ENCODE measurements around the gene TMEM184B. TPM values are rescaled to one million over a fixed set of nuclear protein-coding genes. Genes with fewer than 3 reads are reported as not detected.

The TMEM184B gene
- total and polyA plus RNA-seq, 10 of the 15 experiments (the other 5 are each of a cell fraction or from before 2014, with no cell fraction given), result 0.56 to 22.4 (median 7.9) TPM

GRCh38 chr22:38300946-38301345 lies 28.1 kb upstream of the TMEM184B start:
- no peak overlapping the region for H3K9ac ChIP-seq (ENCODE audit: control insufficient read depth, insufficient read depth, low read length)
- ChIA-PET POLR2A (no interaction called here), RAD21 (ENCODE audit: unreplicated experiment) (no interaction called here), SMC1A (ENCODE audit: uncharacterized antibody, unreplicated experiment) (no interaction called here), CTCF (interaction anchor here (0.6 kb wide), 1 partner anchor 14 kb away, joined by 3 read pairs; no protein-coding TSS in a partner anchor)
- DNase-seq (ENCODE audit: low read depth, low spot score), result no peak
- in situ Hi-C loops (cut with MboI) (no loop called here), intact Hi-C loops (cut with micrococcal nuclease; ENCODE audit: unreplicated experiment) (no loop called here)
- H3K4me1 ChIP-seq (ENCODE audit: control insufficient read depth, insufficient read depth, low read length), result peaks cover 21% of the 10 kb centered on the region
- BruUV-seq (replicated peaks), result no TSS peak
- H3K36me3 ChIP-seq (ENCODE audit: control insufficient read depth in 2 of 2, insufficient read depth in 2 of 2, low read length in 1 of 2), result peaks cover 35 to 56% of the 10 kb centered on the region in 2 experiments
- H3K4me2 ChIP-seq (ENCODE audit: control insufficient read depth, insufficient read depth), result no peak overlapping the region
- H3K9me3 ChIP-seq (replicated peaks; ENCODE audit: control insufficient read depth, insufficient read depth, low read length), result no peaks in the 10 kb centered on the region
- 96% methylated on average over 3 of the region's 3 CpGs for WGBS (ENCODE audit: insufficient coverage, insufficient replicate concordance, low lambda C conversion rate, missing lambda C conversion rate)
- no peak overlapping the region for H3K27ac ChIP-seq (ENCODE audit: control insufficient read depth, insufficient read depth)
- peaks cover 19% of the 10 kb centered on the region for H3K79me2 ChIP-seq (ENCODE audit: control insufficient read depth, insufficient read depth, low read length)
- H4K20me1 ChIP-seq (ENCODE audit: control insufficient read depth, insufficient read depth), result no peaks in the 10 kb centered on the region
- FAIRE-seq, result no peak
- TF ChIP-seq ZSCAN29 (IDR thresholded peaks at IDR 0.05) (no peak), CHD1 (IDR thresholded peaks at IDR 0.05; ENCODE audit: low read depth, low read length) (no peak), E2F8 (IDR thresholded peaks at IDR 0.05; ENCODE audit: low read depth, partially characterized antibody) (no peak), EZH2 (IDR thresholded peaks at IDR 0.05; ENCODE audit: borderline replicate concordance, control insufficient read depth, low read depth, low read length) (no peak), EED (IDR thresholded peaks at IDR 0.05; ENCODE audit: low read depth) (no peak), FOXK2 (IDR thresholded peaks at IDR 0.05) (no peak), SIN3A (IDR thresholded peaks at IDR 0.05; ENCODE audit: low read depth, low read length) (no peak), WRNIP1 (IDR thresholded peaks at IDR 0.05; ENCODE audit: borderline replicate concordance, low read depth, low read length) (no peak), TARDBP (IDR thresholded peaks at IDR 0.05; ENCODE audit: borderline replicate concordance) (no peak), KAT2A (conservative IDR thresholded peaks at IDR 0.05; ENCODE audit: control insufficient read depth, low read depth, low read length) (no peak), HDAC6 (IDR thresholded peaks at IDR 0.05; ENCODE audit: unreplicated experiment) (no peak), CBFB (IDR thresholded peaks at IDR 0.05; ENCODE audit: low read depth) (no peak)
- no peak overlapping the region for H2AFZ ChIP-seq (ENCODE audit: control insufficient read depth, low read depth, low read length)
- H3K4me3 ChIP-seq, result no peak overlapping the region
- ATAC-seq, result no peak
- H3K27me3 ChIP-seq (replicated peaks in 1 of 2; ENCODE audit: control insufficient read depth in 2 of 2, insufficient read depth in 2 of 2, low read length in 1 of 2), result no peaks in the 10 kb centered on the region

Measured in GM12878 (cell line).